ENCODE results near the gene CREB1.
"Not testable (repeated sequence)": the region's sequence is repeated elsewhere in the genome, so short reads cannot be mapped to it uniquely, and the experiment has no call there.

The CREB1 gene

DNA sequence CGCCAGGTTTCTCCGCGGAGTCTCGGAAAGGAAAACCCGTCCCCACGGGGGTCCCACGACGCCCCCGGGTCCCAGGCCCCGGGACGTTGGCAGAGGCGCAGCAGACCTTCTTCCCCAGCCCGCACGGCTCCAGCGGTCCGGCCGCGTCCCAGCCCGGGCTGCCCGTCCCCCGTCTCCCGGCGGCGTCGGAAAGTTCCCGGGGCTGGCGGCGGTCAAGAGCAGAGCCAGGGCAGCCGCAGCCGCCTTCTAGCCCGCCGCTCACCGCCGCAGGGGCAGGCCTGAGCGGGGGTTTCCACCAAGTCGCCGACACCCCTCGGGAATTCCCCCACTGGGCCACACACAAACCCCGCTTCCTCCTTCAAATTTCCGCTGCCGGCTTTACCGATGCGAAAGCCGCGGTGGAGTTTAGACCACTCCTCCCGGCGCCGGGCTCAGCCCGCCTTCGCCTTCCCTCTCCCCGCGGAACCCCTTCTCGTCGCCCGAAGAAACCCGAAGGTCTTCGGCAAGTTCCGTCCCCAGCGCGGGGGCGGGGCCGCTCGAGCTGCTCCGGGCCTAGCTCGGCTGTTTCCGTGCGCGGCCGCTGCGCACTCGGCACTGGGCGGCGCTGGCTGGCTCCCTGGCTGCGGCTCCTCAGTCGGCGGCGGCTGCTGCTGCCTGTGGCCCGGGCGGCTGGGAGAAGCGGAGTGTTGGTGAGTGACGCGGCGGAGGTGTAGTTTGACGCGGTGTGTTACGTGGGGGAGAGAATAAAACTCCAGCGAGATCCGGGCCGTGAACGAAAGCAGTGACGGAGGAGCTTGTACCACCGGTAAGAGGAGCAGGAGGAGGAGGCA is at the start of gene CREB1:
Gene CREB1 (plus strand): TSS at position 633 of the 830 bp plus-strand sequence. CDS start 25,674 bp downstream, outside the sequence.
- no peak for FAIRE-seq

DNA sequence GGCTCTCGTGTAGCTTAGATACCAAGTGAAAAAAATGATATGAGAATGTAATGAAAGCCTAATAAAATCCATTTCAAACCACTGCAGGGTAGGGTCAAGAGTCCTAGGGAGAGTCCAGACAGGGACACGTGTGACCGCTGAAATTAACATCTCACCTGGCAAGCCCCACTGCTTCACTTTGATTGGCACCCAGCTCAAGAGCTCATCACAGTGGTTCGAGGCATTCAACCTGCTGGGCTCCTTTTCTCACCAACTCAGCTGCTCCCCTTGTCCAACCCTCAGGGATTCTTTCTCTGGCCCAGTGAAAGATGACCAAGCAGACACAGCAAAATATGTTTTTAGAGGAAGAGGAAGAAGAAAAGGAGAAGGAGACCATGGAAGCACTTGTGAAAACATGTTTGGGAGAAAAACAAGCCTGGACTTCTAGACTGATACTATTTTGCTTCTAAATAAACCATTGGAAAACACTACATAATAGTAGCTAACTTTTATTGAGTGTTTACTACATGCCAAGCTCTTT is 49.2 kb upstream of the CREB1 start:
- no peak for FAIRE-seq

DNA sequence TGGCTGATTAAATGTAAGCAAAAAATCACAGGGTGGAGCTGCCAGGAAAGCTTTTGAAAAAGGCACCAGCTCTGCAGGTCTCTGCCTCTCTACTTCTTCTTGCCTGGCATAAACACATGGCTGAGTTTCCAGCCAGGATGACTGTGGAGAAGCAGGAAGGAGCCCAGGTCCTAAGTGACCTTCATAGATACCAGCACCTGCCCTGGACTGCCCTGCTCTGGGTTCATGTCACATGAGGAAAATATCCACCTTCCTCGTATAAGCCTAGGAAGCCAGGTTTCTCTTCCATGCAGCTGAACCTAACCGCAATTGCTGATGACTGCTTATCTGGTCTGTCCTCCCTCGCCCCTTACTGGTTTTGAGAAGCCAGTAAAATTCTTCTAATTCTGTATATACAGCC is 47.8 kb upstream of the CREB1 start:
- FAIRE-seq = no peak

DNA sequence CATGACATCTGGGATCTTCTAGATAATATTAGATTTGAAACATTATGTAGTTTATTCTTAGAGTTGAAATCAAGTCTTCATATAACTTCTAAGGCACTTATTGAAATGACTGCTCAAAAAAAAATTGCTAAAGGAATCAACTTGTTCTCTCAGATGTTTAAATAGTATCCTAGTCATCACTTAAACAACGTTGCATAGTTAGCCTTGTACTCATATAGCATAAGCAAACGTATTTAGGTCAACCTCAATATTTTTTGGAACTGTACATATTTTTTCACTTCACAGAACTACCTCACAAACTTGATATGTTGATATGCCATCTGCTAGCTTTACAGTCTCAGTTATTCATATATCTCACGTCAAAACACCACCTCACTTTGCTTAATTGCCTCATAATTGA is 47.1 kb upstream of the CREB1 start:
- FAIRE-seq = no peak

DNA sequence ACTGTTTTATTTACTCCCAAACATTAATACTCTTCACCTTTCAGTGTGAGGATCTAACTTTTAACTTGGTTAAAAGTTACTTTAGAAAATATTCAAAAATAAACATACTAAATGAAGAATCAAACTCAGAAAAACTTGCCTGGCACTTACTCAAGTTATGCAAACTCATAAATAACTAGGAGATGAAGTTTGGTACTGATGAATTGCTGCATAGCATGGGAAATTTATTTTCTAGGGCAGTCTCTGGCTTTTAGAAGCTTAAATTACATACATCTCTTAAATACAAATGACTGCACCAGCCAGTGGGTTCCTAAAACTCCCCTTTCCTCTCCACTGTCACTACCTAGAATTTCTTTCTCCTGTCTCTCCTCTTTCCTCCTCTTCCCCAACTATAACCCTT is 46.7 kb upstream of the CREB1 start:
- FAIRE-seq = no peak

DNA sequence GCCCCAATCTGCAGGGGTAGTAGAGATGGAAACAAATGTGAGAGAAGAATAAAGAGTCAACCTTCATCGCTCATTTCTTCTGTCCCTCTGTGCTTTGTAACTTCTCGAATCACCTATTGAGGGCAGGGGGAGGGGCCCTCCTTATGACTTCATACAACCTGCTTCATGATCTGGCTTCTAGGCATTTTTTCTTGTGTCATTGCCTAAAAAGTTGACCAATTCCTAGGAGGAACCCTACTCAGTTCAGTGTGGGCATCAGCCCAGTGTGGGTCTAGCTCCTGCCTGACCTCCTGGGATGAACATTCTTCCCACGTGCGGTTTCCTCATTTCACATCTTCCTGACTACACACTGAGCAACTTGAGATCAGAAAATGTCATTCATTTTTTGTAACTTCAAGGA is 46.3 kb upstream of the CREB1 start:
- FAIRE-seq = no peak

DNA sequence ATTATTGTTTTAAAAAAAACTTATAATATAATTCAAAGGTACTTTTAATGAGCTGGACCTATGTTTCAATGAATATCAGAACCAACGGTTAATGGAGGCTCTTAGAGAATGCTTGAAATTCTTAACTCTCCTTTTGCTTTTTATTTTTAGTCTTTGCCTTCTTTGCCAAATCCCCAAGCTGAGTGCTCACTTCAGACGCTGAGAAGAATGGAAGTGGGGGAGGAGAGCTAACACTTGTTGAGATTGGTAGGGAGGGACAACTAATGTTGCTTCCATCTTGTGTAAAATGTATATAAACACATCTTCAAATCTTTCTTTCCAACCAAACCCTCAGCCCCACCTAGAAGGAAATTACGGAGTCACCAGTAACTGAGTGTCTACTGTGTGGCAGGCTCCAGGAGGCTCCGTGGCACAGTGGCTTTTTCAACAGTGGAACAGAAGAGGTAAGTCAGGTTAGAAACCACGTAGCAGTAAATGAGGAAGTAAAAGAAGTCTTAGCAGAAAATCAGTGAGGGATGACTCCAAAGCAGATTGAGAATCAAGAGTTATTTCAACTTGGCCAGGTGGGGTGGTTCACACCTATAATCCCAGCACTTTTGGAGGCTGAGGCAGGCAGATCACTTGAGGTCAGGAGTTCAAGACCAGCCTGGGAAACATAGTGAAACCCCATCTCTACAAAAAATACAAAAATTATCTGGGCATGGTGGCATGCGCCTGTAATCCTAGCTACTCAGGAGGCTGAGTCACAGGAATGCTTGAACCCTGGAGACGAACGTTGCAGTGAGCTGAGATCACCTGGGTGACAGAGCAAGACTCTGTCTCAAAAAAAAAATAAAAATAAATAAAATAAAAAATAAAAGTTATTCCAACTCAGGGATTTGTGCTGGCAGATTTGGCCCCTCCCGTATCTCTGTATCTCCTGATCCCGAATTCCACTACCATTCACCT is 45.0 kb upstream of the CREB1 start:
- no peak for FAIRE-seq

DNA sequence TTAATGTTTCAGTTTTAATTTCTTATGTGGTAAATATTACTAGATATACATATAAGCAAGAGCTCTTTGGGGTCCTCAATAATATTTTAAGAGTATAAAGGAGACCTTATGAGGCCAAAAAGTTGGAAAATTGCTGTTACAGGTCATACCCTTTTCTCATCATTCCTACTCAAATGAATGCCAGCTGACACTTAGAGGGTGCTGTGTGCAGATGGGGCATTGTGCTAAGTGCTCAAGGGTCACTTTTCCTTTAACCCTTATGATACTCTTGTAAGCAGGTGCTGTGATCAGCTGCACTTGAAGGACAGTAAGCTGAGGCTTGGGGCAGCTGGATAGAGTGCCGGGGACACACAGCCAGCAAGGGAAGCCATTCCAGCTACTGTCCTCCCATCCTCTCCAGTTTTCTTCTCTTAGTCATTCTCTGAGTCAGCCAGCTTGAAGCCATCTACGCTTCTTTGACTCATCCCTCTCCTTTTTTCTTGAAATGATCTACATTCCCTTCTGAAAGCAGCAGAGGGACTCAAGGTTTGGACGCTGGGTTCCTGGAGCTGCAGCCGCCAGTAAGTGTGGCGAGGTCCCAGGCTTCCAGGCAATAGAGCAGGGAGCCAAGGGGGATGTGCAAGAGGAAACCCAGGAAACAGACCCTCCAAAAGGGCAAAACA is 42.0 kb upstream of the CREB1 start:
- FAIRE-seq = no peak

DNA sequence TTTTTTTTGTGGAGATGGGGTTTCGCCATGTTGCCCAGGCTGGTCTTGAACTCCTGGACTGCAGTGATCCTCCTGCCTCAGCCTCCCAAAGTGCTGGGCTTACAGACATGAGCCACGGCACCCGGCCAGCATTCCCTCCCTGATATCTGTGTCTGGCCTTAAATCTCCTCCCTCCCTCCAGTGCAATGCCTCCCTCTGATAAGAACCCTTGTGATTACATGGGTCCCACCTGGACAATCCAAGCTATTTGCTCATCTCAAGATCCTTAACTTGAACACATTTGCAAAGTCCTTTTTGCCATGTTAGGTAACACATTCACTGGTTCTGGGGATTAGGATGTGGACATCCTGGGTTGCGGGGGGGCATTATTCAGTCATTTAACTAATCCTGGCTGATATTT is 40.5 kb upstream of the CREB1 start:
- FAIRE-seq = no peak

DNA sequence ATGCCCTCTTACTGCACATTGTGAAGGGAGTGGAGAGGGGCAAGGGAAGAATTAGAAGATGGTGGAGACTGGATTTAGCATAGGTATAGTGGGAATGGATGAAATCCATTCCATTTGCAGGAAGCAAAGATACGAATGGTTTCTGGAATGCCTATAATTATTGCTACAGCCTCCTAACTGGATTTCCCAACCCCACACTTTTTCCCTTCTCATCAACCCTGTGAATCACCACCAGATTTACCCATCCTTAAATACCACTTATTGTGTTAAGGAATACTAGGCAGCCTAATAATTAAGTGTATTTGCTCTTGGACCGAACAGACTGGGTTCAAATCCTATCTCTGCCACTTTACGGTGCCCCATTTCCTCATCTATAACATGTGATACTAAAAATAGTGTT is 39.3 kb upstream of the CREB1 start:
- no peak for FAIRE-seq

DNA sequence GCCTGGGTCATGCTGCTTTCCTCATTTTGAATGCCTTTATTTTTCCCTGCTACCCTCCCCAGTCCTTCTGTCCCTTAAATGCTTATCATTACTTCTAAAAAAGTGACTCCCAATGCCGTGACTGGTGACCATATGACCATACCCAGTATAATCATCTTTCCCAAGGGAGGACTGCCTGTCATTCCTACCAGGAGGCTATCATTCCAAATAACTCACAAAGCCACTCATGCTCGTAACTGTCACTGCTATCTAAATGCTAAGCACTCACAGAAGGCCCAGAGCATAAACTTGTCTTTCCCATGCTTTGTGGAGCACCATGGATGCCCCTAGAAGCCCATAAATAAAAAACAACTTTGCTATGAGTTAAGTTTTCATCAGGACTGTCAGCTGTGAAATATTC is 38.7 kb upstream of the CREB1 start:
- no peak for FAIRE-seq

DNA sequence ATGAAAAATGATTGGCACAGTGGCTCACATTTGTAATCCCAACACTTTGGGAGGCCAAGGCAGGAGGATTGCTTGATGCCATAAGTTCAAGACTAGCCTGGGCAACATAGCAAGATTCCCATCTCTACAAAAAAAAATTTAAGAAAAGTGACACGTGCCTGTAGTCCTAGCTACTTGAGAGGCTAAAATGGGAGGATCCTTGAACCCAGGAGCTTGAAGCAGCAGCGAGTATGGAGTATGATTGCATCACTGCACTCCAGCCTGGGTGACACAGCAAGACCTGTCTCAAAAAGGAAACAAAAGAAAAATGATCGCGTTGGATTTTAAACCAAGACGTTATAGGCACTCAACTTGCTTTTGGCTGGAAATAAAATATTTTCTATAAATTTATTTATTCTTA is 37.8 kb upstream of the CREB1 start:
- FAIRE-seq = no peak

DNA sequence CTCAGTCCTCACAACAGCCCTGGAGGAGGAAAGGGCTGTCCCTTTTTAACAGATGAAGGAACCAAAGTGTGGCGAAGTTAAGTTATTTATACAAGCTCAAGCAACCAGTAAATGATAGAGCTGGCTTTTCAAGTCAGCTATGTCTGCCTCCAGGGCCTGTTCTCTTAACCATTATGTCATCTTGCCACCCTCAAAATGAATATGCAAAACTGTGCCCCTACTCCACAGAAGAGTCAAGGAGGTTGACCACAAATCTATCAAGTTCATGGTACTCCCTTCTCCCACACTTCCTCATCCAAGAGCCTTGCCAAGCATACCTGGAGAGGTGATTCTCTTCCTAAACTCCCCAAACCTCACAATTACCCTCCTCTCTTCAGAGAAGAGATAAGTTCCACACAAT is 37.3 kb upstream of the CREB1 start:
- FAIRE-seq = no peak

DNA sequence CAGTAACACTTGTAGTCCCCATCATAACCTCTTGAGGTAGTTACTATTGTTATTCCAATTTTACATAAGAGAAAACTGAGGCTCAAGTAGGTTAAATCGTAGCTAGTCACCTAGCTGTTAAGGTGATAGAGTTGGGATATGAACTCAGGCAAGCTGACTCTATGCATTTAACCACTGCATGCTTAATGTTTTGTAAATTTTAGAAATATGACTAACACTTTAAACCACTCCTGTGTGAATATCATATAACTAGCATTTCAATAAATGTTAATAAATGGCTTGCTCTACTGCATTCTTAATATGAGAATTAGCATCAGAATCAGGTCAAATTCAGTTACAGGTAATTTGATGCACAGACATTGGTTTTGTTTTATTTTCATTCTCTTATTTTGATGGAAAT is 35.6 kb upstream of the CREB1 start:
- no peak for FAIRE-seq

DNA sequence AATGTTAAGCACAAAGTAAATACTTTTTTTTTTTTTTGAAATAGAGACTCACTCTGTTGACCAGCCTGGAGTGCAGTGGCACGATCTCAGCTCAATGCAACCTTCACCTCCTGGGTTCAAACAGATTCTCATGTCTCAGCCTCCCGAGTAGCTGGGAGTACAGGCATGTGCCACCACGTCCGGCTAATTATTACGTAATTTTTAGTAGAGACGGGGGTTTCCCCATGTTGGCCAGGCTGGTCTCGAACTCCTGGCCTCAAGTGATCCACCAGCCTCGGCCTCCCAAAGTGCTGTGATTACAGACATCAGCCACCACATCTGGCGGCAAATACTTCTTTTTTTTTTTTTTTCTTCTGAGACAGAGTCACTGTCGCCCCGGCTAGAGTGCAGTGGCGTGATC is 32.8 kb upstream of the CREB1 start:
- FAIRE-seq = not testable (repeated sequence)

DNA sequence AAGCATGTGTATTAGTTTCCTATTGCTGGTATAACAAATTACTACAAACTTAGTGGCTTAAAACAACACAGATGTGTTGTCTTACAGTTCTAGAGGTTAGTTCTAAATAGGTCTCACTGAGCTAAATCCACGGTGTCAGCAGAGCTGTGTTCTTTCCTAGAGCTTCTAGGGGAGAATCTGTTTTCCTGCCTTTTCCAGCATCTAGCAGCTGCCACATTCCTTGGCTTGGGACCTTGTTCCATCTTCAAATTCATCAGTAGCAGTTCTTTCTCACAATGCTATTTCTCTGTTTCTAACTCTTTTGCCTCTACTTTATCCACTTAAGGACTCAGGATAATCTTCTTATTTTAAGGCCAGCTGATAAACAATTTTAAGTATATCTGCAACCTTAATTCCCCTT is 32.2 kb upstream of the CREB1 start:
- no peak for FAIRE-seq

DNA sequence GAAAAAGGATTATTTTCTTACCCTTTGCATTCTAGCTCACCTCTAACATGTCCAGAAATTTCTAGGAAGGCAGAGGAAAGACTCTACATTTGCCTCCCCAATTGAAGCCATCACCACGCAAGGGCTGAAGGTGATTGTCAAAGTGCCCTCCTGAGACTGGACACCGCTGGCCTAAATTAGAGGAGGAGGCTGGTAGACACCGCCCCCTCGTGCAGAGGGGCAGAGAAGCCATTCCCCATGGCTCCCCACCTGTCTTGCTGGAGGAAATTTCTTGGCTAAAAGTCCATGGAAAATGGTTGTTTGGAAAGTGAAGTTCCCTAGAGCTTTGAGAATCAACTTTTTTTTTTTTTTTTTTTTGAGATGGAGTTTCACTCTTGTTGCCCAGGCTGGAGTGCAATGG is 31.3 kb upstream of the CREB1 start:
- no peak for FAIRE-seq

DNA sequence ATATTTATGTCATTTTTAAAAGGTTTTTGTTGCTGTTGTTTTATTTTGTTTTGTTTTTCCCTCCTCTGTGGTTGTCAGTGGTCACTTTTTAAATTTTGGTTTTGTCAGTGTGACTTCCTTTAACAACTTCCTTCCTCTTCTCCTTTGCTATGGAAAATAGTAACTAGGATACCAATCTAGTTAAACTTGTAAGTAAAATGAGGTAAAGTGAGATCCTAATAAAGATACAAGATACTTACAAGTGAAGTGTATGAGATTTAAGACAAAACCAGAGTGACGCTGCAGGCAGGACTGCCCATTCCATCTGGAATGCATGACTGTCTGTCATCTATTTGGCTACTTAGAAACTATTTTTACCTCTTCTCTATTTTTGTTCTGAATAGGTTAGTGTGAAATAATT is 30.6 kb upstream of the CREB1 start:
- FAIRE-seq = no peak

DNA sequence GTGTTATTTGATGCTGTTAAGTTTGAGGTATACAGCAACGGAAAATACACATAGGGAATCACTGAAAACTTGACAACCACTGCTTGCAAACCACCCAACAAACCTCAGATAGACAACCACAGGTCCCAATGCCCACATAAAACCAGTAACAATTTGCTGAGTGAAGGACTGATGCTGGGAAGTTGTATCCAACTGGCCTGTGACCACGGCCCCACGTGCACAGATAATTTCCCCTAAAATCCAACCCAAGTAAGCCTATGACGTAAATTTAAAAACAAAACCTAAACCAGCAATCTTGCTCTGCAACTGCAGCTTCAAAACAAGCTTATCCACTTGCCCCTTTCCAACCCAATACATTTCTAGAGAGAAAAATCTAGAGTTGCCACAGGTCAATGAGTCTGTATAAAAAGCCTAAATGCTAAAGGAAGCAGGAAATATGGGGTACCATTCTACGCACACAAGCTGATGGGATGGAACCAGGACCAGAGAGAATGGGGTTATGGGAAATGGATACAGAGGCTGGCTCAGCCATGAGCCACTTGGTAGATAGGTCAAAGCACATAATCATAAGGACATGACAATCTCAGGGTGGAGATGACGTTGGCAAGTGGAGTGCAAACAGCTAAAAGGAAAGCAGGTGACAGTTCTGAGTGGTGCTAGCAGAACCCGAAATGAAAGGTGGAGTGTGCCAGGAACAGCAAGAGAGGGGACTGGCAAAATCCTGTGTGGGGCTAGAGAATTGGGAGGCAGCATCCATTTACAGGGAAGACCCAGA is 27.8 kb upstream of the CREB1 start:
- no peak for FAIRE-seq

DNA sequence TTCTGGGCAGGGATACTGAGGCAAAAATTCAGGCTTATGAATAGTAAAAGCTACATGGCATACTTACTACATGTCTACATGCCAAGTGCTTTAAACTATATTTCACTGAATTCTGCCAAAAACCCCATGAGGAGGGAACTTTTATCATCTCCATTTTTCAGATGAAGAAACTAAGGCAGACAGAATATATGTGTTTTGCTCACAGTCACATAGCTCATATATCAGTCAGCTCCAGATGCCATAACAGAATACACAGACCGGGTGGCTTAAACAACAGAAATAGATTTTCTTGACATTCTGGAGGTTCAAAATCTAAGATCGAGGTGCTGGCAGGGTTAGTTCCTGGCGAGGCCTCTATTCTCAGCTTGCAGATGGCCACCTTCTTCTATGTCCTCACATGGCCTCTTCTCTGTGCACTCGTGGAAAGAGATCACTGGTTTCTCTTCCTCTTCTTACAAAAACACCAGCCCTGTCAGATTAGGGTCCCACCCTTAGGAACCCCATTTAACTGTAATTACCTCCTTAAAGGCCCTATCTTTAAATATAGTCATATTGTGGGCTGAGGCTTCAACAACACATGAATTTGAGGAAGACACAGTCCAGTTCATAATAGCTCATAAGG is 27.1 kb upstream of the CREB1 start:
- no peak for FAIRE-seq

DNA sequence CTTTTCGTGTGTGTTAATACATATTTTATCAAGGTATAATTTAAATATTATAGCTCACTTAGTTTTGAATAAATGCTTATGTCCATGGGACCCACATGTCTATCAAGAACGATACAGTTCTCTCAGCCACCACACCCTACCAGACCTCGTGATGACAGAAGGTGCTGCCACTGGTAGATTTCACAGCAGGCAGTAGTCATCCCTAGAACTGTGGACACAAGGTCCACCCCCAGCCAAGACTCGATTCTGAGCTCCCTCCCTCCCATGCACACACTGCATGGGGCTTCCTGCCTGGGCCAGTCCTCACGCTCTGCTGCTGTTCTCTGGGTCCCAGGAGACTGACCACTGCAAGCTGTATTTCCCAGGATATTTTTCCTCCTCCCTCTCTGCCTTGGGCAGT is 26.5 kb upstream of the CREB1 start:
- FAIRE-seq = no peak

Data from islet of Langerhans (tissue), 1 donor.